Measurements from ENCODE around the gene HARS1.
"Not testable (repeated sequence)": the region's sequence is repeated elsewhere in the genome, so short reads cannot be mapped to it uniquely, and the experiment has no call there.

The HARS1 gene

GRCh38 chr5:140631831-140632365, 59.3 kb downstream of the HARS1 start:
- peaks cover 21% of the 10 kb centered on the region for H3K27me3 Mint-ChIP-seq
- H3K4me1 Mint-ChIP-seq (ENCODE audit: low read depth), result peaks cover 30% of the 10 kb centered on the region
- H3K36me3 Mint-ChIP-seq (ENCODE audit: low read depth), result peaks cover 3% of the 10 kb centered on the region
- H3K4me3 Mint-ChIP-seq, result peak overlapping the region; percentile 83
- H3K27ac Mint-ChIP-seq, result no peak overlapping the region
- H3K9me3 Mint-ChIP-seq, result peaks cover 3% of the 10 kb centered on the region

DNA sequence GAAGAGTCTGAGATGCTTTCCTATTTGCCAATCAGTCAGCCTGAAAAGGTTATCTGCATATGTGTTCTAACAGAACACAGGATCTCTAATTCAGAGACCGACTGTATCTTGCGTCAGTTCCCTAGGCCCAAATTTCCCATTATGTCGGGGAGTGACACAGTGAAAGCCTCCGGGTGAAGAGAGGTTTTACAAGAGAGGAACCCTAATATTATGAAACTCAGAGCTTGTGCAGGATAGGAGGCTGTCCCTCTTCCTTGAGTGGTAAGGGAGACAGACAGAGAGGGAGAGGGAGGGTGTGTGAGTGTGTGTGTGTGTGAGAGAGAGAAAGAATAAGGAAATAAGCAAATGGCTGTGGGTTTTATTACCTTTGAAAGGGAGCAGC, 60.1 kb downstream of the HARS1 start:
- peaks cover 3% of the 10 kb centered on the region for H3K9me3 Mint-ChIP-seq
- peaks cover 23% of the 10 kb centered on the region for H3K27me3 Mint-ChIP-seq
- H3K27ac Mint-ChIP-seq, result no peak overlapping the region
- H3K4me3 Mint-ChIP-seq, result no peak overlapping the region
- H3K36me3 Mint-ChIP-seq (ENCODE audit: low read depth), result peaks cover 3% of the 10 kb centered on the region
- H3K4me1 Mint-ChIP-seq (ENCODE audit: low read depth), result peaks cover 30% of the 10 kb centered on the region

GRCh38 chr5:140630292-140631035, 60.7 kb downstream of the HARS1 start:
- Mint-ChIP-seq H3K27ac (no peak overlapping the region), H3K4me1 (ENCODE audit: low read depth) (peaks cover 30% of the 10 kb centered on the region), H3K36me3 (ENCODE audit: low read depth) (peaks cover 3% of the 10 kb centered on the region), H3K4me3 (no peak overlapping the region), H3K9me3 (peaks cover 3% of the 10 kb centered on the region), H3K27me3 (peaks cover 23% of the 10 kb centered on the region)

GRCh38 chr5:140628711-140629110, 62.5 kb downstream of the HARS1 start:
- peaks cover 23% of the 10 kb centered on the region for H3K27me3 Mint-ChIP-seq
- H3K9me3 Mint-ChIP-seq, result peaks cover 3% of the 10 kb centered on the region
- H3K4me1 Mint-ChIP-seq (ENCODE audit: low read depth), result peaks cover 19% of the 10 kb centered on the region
- peaks cover 3% of the 10 kb centered on the region for H3K36me3 Mint-ChIP-seq (ENCODE audit: low read depth)
- no peak overlapping the region for H3K27ac Mint-ChIP-seq
- H3K4me3 Mint-ChIP-seq, result no peak overlapping the region

DNA sequence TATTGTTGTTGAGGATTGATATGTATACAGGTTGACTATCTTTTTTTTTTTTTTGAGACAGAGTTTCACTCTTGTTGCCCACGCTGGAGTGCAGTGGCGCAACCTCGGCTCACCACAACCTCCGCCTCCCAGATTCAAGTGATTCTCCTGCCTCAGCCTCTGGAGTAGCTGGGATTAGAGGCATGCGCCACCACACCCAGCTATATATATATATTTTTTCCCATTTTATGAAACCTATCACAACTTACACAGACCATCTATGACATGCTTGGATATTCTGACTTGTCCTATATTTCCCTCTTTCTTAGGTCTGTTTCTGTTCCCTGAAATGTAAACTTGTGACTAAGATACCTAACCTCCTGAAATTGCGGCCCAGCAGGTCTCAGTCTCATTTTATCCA, 63.2 kb downstream of the HARS1 start:
- peaks cover 13% of the 10 kb centered on the region for H3K4me1 Mint-ChIP-seq (ENCODE audit: low read depth)

DNA sequence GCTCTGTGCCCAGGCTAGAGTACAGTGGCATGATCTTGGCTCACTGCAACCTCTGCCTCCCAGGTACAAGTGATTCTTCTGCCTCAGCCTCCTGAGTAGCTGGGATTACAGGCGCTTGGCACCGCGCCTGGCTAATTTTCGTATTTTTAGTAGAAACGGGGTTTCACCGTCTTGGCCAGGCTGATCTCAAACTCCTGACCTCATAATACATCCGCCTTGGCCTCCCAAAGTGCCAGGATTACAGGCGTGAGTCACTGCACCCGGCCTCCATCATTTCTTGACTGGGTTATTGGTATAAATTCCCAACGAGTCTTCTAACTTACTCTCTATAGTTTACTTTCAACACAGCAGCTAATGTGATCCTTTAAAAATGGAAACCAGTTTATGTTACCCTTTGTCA, 66.3 kb downstream of the HARS1 start:
- H3K36me3 Mint-ChIP-seq (ENCODE audit: low read depth); H3K4me3 Mint-ChIP-seq; H3K4me1 Mint-ChIP-seq (ENCODE audit: low read depth); H3K27ac Mint-ChIP-seq; H3K9me3 Mint-ChIP-seq: not testable (repeated sequence)
- peaks cover 25% of the 10 kb centered on the region for H3K27me3 Mint-ChIP-seq

More for the DNA sequence above, 63.2 kb downstream of the HARS1 start:
- Mint-ChIP-seq H3K27me3 (peaks cover 17% of the 10 kb centered on the region), H3K4me3 (no peak overlapping the region), H3K36me3 (ENCODE audit: low read depth) (peaks cover 3% of the 10 kb centered on the region), H3K27ac (no peak overlapping the region), H3K9me3 (peaks cover 3% of the 10 kb centered on the region)

Measured in stimulated activated naive CD8-positive, alpha-beta T cell treated with anti-CD3 and anti-CD28 coated beads, Interleukin-15, Interleukin-2, amounts not matched to agents 100 ng/mL and 50 ng/mL, for 24 hours (primary cell).